Measurements from ENCODE around the gene KCNJ9.
A peak's percentile ranks its signal among the peaks of the same experiment; 100 is the strongest.

KCNJ9 gene

GRCh38 chr1:160066829-160067745 lies 14.3 kb upstream of the KCNJ9 start:
- DNase-seq: no peak

GRCh38 chr1:160068225-160068624 lies 13.1 kb upstream of the KCNJ9 start:
- no peak for DNase-seq

GRCh38 chr1:160069460-160070231 lies 11.7 kb upstream of the KCNJ9 start, which contains the start of gene KCNJ10:
Gene KCNJ10 (minus strand): TSS chr1:160070160. CDS start chr1:160042532, 27,628 bp downstream.
- no peak for DNase-seq

- peak; percentile 54 for DNase-seq
Observed at GRCh38 chr1:160070243-160071163, 10.8 kb upstream of the KCNJ9 start.

- no peak for DNase-seq
Observed at GRCh38 chr1:160071289-160071688, 10.0 kb upstream of the KCNJ9 start.

DNA sequence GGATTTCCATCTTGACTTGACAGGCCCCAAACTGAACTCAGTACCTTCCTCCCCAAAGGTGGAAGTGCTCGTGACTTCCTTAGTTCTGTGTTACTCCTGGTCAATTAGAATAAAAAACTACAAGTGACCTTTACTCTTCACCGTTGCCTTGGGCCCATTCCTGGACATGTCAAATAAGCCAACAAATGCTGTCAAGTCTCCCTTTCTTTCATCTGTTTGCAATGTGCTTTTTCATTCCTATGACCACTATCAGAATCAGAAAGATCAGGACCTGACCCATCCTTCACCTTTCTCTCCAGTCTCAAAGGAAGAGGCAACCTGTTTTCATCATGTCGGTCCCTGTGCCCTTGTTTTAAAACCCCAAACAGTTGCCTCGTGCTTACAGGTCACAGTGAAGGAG lies 6.5 kb upstream of the KCNJ9 start:
- DNase-seq: no peak

DNA sequence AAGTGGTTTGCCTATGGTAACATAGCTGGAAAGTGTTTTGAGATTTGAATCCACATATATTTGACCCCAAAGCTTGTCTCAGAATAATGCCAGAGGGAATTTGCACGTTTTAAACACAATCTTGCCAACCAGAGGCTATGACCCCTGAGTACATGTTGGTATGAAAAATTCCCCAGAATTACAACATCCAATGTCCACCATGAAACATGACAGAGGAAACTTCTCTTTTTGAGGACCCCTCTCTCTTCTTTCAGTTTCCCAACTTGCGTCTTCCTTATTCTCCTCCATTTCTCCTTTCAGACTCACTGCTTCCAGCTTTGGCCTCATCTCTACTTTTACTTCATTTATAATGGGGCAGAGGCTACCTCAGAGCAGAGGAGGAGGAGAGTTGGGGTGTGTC lies 5.5 kb upstream of the KCNJ9 start:
- no peak for DNase-seq

GRCh38 chr1:160076295-160076694 lies 5.0 kb upstream of the KCNJ9 start:
- DNase-seq: no peak

DNA sequence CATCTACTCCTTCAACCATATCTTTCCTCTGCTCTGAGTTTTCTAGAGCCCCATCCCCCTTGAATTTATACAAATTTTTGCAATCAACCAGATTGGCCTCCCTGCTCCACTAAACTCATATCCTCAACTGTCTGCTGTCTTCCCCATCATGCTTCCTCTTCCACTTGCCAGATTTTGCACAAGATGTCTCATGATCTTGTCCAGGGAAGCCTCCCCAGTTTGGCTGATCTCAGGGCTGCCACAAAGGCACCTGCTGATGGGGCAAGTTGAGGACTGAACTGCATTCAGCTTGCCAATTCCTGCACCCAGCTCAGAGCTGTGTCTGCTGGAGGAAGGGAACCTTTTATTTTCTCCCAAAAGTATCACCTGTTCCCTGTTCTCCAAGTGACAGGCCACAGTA lies 3.9 kb upstream of the KCNJ9 start:
- no peak for DNase-seq

DNA sequence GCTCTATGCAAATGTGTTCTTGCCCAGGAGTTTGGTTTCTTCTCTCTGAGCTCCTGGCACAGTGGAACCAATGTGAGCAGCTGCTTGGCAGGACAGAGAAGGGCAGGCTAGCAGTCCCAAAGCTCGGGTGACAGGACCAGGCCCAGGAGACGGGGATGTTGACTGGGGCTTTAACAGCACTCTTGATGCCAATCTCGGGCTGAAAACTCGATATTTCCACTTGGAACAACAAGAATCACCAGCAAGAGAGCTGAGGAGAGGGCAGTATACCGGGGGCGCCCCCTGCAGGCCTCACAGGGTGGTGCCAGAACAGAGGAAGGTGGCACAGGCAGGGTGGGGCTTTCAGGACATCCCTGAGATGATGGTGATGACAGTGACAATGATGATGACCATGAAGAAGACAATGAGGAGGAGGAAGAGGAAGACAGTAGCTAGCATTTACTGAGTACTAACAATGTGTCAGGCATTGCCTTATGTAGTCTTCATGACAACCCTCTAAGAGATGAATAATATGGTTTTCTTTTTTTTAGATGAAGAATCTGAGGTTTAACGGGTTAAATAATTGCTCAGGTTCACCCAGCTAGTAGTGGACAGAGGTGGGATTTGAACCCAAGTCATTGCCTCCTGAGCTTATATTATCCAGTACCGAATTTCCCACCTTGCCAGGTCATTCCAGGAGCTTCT lies 2.7 kb upstream of the KCNJ9 start:
- DNase-seq: peak; percentile 60

DNA sequence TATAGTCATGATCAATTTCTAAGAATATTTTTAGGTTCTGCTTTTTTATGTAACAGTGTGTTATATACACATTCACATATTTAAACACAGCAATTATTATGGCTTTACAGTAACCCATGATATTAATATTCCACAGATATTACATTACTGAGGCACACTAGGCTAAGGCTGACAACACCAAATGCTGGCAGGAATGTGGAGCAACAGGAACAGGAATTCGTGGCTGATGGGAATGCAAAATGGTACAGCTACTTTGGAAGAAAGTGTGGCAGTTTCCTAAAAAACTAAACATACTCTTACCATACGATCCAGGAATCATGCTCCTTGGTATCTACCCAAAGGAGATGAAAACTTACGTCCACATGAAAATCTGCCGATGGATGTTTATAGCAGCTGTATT lies 1.9 kb upstream of the KCNJ9 start:
- DNase-seq: no peak

- DNase-seq: no peak
Observed at GRCh38 chr1:160080381-160081100, 797 bp upstream of the KCNJ9 start.

DNA sequence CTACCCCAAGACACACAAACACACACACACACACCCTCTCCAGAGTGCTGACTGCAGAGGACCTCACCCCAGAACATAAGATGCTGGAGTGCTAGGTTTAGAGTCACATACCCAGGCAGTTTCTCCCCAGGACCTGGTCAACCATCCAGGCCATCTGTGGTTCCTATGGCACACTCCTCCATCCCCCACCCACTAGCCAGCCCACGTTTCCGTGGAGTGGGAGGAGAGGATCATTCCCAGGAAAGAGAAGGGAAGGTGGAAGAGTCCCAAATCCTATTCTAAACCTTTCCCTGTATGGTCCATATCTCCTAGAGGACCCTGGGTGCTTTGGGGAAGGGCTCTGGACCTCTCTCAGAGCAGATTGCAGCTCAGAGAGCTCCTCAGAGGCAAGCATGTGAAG lies 1.1 kb downstream of the KCNJ9 start:
- no peak for DNase-seq

DNA sequence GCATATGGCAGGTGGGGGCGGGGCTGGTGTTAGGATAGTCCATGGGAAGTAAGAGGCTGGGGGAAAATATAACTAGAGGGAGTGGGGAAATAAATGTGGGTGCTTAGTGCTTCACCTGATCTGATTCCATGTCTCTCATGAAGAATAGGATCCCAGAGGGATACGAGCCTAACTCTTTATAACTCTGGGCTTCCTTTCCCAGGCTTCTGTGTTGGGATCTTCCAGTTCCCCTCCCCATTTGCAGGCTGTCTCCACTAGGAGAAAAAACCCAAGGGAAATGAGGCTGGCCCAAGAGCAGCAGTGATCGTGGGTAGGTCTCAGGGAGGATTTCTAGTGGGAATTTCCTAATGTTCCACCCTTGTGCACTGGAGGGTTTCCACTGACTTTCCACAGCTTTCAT lies 1.6 kb downstream of the KCNJ9 start:
- no peak for DNase-seq

DNA sequence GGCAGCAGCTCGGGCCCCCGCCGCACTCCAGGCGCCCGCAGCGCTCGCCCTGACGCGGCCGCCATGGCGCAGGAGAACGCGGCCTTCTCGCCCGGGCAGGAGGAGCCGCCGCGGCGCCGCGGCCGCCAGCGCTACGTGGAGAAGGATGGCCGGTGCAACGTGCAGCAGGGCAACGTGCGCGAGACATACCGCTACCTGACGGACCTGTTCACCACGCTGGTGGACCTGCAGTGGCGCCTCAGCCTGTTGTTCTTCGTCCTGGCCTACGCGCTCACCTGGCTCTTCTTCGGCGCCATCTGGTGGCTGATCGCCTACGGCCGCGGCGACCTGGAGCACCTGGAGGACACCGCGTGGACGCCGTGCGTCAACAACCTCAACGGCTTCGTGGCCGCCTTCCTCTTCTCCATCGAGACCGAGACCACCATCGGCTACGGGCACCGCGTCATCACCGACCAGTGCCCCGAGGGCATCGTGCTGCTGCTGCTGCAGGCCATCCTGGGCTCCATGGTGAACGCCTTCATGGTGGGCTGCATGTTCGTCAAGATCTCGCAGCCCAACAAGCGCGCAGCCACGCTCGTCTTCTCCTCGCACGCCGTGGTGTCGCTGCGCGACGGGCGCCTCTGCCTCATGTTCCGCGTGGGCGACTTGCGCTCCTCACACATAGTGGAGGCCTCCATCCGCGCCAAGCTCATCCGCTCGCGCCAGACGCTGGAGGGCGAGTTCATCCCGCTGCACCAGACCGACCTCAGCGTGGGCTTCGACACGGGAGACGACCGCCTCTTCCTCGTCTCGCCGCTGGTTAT lies 2.8 kb downstream of the KCNJ9 start:
- peak; percentile 80 for DNase-seq

- DNase-seq: no peak
Observed at GRCh38 chr1:160084771-160085321, 3.5 kb downstream of the KCNJ9 start.

- DNase-seq: peak; percentile 78
Observed at GRCh38 chr1:160085686-160086455, 4.5 kb downstream of the KCNJ9 start.

DNA sequence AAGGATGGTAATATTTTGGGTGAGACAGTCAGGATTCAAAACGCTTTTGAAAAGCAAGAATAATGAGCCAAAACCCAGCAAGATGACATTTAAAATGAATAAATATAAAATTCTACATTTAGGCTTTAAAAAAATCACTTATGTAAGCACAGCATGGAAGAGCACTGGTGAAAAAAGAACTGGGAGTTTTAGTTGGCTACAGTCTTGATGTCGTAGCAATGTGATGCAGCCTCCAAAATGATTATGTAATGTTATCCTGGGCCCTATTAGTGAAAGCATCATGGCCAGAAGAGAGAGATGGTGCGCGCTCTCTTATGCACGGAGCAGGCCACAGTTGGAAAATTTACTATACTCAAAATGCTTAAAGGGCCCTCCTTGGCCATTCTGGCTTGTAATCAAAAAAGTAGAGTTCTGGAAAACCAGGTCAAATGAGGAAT lies 5.1 kb downstream of the KCNJ9 start:
- no peak for DNase-seq

GRCh38 chr1:160087118-160087662 lies 5.9 kb downstream of the KCNJ9 start:
- DNase-seq: no peak

Data from activated naive CD4-positive, alpha-beta T cell treated with Interleukin-2 at 50 U/mL for 16 hours (primary cell).